Activated CD4-positive, alpha-beta T cell treated with anti-CD3 and anti-CD28 coated beads, Interleukin-2, amount 50 U/mL, for 16 hours (primary cell): ENCODE measurements around the gene DST.

Experiments
- DNase-seq: peaks from one replicate; pipeline ENCODE4 v3.0.0-alpha.2; 2020

The DST gene

DNA sequence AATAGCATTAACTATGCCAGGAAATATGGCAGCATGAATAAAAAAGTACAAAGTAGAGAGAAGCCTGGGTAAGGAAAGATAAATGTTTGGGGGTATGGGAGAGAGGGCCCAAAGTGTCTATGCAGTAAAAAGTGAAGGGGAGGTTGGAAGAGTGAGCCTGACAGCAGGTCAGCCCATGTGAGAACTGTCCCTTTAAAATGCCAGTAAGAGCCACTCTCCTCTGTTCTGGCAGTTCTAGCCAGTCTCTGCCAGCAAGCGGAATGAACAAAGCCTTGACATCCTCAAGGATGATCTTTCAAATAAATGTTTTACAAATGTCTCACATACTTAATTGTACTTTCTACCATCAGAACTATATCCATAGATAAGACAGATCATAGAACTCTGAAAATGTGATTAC, 164.5 kb downstream of the DST start:
- no peak for DNase-seq

DNA sequence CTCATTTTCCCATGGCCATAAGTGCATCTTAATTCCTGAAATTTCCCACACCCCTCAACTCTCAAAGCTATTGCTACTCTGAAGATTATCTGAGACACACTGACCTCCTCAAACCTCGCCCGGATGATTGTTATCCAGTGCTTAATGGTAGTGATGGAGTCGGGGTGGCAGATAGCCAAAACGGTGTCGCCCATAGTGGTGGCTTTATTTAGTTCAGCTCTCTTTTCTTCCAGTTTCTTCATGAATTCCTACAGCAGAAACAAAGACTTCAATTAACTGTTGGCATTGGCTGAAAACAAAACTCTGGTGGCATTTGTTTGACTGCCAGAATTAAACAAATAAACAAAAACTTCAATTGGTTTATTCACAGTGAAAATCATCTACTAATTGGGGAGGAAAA, 165.4 kb downstream of the DST start:
- DNase-seq = no peak

DNA sequence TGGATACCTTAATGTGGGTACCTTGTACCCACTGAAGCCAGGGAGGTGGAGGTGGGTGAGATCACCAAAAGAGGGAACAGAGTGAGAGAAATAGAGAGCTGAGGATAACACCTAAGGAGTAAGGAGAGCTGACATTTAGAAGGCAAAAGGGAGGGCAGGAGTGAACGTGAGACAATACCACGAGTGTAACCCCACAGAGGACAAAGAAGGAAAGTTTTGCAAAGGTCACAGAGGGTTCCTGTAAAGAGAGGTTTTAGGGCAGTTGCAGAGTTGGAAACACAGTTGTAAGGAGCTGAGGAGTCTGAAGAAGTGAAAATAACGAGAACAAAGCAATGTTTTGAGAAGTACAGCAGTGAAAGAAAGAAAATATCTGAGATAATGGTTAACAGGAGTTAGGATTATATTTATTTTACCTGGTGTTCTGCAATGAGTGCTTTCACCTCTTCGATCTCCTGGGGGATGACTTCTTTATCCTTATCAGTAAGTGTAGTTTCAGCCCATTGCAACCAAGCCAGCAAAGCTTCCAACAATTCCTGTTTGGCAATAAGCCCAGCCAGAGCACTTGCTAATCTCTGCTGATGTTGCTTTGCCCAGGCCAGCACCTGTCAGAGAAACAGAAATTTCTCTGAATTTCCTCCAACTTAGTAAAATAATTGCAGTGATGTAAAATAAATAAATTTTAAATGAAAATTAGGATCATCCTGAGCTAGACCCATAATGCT, 166.8 kb downstream of the DST start:
- no peak for DNase-seq

DNA sequence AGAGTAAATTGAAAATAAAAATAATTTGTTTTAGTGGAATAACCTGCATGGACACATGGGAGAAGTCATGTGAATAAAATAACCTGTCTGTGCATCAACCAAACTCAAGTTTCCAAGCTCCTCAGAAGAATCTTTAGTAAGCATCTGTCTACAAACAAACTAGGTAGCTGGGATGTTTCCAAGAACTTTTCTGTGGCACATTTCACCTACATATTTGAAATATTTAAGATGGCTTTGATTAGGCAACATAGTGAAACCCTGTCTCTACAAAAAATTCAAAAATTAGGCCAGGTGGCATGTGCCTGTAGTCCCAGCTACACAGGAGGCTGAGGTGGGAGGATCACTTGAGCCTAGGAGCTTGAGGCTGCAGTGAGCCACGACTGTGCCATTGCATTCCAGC, 168.2 kb downstream of the DST start:
- DNase-seq = no peak

DNA sequence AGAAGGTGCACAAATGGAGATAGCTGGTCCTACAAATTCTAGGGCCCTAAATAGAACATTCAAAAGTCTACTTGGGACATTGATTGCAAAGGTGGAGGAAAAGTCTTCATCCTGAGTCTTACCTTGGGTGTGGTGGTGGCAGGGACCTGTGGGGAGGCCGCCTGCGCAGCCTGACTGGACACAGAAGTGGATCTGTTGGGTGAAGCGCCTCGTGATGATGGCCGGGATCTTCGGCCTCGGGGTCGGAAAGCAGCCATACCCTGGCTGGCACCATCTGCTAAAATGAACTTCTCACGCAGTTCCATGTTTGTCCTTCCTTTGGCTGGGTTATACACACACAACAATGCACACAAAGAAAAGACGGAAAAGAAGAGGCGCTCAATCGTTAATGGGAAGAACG, 179.2 kb downstream of the DST start:
- no peak for DNase-seq

DNA sequence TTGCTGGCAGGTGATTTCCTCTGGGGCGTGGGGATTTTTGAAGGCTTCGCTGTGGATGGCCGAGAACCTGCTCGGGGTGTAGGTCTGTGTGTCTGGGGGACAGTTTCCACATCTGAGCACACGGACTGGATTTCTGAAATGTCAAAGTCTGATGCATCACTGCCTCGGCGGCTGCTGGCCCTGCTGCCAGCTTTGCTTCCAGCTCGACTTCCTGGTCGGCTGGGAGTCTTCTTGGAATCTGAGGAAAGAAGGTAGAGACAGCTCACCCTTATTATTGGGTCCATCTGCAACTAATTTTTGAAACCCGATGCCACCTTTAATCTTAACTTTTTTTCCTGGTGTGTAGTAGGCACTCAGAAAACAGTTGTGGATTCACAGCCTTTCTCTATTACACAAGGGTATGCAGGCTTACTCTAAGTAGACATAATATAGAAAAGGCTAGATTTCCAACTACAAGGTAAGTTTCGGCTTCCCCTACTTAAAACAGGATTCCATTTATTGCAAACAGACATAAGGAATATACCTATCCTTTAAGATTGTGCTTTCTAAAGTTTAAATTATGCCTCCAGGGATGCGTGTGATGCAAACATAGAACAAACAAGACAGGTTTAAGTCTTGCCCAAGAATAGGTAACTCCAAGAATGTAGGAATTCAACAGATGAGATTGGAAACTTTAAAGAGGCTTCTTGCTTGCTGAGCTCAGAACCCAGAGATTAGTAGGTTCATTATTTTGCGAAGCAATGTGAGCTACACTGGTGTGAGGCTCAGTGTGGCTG, 183.5 kb downstream of the DST start:
- DNase-seq = no peak

DNA sequence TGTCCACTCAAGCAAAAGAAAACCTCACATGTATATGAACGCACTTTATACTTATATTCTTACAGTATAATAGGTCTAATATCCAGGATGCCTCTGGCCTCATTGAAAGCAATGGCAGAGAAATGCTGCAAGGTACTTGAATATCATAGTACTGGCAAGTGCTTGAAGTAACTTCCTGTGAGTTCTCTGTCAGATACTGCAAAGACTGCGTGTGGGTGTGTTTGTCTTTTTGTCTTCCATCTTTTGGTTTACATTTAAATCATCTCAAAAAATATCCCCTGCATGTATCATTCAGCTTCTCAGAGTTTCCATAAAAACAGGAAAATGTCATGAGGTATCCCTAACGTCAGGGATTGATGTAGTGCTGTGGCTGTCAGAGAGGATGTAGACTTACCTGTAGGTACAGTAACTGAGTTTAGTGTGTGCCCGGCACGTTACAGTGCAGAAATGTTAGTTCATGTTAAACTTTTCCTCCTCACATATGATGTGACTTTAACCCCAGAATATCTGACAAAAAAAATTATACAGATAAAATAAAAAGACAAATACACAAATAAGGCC, 184.3 kb downstream of the DST start:
- no peak for DNase-seq

DNA sequence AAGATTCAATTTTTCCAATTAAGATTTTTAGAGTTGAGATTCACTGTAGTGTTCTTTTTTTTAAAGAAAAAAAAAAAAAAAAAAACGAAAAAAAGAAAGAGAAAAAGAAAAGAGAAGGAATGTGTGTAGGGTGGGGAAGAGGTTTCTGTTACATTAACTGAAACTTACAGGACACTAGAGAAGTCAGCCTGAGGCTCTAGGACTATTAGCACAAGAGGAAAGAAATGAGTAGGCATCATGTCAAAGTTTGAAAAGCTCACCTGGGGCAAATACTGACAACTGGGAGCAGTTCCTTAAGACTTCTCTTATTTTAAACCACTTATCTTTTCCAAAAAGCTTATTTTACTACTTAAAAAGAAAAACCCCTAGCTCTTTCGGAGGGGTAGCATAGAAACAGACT, 185.9 kb downstream of the DST start:
- no peak for DNase-seq

DNA sequence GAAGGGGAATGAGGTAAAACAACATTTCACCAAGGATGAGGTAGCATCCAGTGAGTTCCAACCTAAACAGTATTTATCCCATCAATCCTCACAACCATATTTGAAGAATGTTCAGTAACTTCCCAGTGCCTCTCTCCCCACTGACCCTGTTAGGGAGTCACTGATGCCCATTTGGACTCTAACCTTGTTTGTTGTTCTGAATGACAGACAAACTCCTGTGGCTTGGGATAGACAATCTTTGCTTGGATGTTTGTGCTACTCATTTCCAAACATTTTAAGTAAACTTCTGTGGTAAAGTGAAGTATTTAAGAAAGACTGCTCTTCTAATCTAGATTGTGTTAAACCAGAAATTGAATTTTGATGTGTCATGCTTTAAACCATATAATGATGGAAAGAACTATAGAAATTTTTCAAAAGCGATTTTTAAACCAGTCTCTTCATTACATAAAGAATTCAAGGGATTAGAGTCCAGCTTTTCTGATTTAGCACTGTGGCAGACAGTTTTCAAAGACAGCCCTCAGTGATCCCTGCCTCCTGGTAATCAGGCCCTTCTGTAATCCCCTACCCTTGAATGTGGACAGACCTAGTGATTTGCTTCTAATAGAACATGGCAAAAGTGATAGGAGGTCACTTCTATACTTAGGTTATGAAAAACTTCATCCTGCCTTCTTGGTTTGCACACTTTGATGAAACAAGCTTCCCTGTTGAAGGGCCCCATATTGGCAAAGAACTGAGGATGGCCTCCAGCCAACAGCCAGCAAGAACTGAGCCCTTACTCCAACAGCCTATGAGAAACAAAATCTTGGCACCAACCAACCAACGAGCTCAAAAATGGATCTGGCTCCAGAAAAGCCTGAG, 191.6 kb downstream of the DST start:
- no peak for DNase-seq

DNA sequence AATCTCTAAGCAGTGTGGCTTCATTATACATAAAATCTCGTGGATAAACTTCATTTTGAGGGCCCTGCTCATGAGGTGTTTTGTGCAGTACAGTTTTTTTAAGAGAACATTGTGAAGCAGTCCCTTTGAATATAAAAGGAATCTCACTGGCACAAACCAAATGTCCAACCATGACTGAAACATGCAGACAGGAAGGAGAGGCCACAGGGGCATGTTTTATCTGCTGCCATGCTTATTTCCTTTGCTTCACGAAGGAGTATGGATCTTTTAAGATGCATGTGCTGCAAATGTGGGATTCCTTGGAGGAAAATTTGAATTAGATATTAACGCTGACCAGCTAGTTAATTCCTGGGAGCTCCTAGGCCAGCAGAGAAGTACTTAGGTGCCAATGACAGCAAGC, 192.3 kb downstream of the DST start:
- DNase-seq = no peak

DNA sequence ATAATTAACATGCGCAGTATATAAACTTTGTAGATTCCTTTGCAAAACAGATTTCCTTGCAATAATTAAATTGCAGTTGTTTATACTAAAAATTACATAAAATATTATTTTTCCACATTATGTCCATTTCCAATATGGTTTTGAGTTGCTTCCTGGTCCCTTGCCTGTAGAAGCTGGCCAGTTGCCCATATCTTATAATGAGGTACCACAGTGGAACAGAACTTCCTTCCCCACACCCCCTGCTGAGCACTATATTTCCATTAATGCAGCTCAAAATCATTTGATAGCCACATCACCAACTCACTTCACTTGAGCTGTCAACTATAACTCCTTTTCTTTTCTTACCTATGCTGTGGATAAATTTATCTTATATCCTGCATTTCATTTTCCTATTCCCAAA, 194.6 kb downstream of the DST start:
- no peak for DNase-seq

DNA sequence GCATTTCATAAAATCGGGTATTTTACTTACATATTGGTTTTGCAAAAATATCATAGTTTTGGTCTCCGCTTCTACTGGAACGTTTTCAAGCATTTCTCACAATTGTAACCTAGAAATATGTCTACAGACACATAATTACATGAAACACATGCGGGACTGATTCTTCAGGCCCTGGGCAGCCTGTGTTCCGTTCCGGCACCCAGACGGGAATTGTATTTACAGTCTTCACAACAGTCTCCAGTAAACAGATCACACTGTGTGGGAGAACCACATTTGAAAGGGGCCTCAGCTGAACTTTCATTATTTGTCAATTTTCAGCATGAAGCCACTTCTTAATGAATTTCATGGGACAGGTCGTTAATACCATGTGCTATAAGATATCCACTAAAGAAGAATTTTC, 196.9 kb downstream of the DST start:
- DNase-seq = no peak

DNA sequence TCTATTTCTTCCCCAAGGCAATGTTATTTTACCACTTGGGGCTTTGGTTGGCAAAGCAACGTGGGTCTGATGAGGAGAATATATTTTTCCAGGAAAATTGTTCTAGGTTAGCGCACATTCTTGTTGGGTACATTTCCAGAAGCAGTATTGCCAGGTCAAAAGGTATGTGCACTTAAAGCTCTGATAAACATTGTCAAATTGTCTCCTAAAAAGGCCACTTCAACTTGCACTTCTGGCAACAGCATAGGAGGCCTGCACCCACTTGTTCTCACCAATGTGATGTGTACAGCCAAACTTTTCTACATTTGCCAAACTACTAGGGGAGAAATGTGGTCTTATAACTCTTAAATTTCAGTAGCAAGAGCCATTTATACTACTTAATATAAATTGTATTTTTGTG, 197.8 kb downstream of the DST start:
- DNase-seq = no peak

DNA sequence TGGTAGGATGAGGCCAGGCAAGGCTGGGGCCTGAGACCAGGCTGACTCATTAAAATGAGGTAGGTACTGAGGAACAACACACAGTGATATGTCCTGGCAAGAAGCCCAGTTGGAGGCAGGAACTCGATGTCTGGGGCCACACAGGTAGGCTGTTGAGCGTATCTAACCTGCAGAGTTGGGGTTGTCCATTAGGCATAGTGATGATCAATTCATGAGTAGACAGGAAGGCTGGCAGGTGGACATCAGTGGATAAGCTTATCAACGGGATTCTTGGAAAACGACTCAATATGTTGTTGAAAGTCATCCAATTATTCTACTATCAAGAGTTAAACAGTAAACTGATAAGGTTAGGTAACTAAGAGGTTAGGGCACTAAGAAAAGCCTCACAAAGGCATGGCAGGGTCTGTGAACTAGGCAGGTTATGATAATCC, 202.1 kb downstream of the DST start:
- DNase-seq = no peak

DNA sequence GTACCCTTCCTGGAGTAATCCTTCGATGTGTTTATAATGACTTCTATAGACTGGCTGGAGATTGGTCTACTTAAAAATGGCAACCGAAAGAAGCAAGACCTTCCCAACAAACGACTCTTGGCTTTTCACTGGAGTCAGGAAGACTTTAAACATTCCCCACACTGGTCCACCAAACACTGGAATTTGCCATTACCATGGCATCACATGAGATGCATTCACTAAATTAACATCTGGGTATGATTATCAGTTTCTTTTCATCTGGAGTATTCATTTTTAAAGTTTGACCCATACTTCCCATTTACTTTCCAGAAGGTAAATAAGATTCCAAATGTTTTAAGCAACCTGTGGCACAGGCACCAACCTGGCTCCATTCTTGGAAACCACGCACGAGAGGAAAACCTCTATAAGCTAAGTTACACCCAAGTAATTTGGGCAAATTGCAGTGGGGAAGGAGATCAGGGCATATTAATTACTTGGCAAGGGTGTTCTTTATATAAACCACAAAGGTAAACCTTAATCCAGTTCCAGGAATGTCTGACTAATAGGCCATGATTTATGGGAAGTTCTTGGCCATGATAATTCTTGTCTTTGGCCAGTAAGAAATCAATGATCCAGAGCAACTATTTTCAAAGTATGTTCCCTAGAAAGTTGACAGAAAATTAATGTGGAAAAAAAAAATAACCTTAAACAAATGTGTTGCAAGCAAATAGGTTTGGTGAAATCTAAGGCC, 205.4 kb downstream of the DST start:
- DNase-seq = no peak

DNA sequence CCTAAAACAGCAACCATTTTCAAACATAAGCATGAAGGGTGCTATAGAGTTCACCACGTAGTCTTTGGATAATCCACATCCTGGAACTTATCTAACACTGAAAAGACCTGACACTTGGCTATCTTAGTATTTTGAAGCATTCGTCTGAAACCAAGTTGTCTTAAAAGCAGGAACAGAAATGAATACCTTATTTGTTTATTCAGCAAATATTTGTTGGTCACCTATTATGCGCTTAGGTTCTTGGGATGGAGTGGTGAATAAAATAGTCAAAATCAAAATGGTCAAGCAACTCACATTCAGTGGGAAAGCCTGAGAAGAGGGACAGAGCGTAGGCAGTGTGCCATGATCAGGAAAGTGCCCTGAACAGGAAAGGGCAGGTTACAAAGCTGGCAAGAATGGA, 206.9 kb downstream of the DST start:
- no peak for DNase-seq

DNA sequence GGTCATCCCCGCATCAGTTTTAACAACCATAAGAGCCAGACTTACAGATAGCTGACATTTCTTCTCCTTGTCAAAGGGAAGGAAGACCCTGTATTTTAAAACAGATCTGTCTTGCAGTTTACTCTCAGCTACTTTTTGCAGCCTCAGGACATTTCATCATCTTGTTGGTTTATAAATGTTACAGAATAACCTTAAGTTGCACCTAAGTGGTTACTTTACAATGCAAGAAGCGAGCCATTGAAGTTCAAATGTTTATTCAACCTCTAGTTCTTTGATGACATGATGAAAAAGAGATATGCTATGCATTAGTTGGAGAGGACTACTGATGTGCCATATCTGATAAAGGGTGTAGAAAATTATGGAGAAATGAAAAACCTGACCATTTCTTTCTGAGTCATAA, 207.4 kb downstream of the DST start:
- no peak for DNase-seq

DNA sequence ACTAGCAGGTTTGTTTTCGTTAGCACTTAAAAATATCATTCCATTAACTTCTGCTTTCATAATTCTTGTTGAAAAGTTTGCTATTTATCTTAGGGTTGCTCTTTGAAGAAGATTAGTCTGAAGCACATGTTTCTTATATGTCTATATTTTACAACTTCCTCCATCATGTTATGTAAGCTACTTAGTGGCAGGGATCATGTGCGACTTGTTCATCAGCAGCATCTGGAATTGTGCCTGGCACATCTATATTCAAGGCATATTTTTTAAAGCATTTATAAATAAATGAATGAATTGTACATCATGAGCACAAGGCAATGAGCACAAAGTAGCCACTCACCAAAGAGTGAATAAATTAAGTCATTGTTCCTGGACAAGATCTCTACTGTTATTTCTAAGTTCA, 208.1 kb downstream of the DST start:
- no peak for DNase-seq

DNA sequence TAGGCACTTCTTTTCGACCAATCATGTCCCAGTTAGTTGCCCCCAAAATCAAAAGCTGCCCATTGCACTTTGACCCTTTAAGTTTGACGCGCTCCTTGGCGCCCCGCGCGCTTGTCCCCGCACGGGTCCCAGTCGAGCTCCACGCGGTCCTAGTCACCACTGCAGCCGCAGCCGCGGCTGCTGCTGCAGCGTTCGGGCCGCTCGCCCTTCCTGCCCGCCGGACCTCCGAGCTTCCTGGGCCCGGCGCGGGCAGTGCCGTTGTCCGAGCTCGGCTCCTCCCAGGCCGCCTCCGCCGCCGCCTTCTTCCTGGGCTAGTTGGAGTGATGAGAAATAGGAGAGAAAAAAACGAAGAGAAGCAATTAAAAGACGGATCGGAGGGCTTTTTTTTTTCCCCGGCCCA, 209.6 kb downstream of the DST start:
- DNase-seq = no peak

DNA sequence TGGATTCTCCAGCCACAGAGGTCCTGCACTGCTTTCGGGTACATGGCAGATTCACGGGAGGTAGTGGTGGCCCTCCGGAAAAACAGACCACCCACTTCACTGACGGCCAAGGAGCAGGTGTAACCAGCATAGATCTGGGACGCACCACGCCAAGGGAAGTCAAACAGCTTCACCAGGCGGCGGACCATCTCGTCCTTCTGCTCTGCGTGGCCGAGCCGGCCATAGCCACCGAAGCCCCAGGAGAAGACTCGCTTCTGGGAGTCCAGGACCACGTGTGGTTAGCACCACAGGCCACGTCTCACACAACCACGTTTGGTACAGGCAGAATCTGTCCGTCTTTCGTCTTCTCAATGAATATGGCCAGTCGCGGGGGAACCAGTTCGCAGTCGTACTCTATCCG, 210.5 kb downstream of the DST start:
- DNase-seq = no peak

DNA sequence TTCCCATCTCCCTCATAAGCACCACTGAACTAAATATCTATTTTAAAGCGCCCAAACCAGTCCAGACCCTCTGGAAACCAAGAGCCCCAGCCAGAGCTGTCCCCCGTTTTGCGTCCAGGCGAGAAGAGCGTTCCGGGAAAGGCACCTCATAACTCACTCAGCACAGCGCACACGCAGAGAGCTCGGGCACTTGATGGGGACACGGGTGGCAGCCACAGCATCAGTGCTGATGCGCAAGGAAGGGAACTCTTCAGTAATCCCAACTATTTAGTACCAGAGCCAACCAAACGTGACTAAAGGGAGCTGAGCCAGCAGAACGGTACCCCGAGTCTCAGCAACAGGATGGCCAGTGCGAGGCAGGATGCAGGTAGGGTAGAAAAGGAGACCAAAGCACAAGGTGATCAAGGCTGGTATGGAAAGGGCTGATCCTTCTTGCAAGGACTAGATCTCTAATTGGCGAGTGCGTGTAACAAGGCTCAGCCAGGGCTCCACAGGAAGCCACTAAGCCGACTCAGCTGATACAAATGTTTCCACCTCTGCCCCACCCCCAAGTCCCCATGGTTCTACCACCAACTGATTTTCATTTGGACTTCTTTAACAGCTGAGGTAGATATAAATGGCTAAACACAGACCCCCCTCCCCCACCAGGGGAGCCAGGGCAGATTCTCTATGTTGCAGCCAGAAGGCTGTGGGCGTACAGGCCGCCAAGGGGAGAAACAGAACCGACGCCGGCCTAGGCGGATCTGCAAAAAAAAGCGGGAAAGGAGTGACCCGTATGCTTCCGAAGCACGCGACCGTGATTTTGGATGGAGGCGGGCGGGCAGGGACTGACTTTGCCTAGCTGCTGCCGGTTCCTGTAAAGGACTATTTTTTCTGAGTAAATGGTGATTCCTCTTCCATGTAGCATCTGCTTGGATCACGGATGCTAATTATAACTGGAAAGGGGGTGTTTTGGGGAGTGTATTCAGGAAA, 211.8 kb downstream of the DST start:
- no peak for DNase-seq
